ENCODE measurements around the gene CNPY1.

- TF ChIP-seq CTCF (IDR thresholded peaks at IDR 0.05; ENCODE audit: insufficient read depth, low read depth, low read length): no peak
- TF ChIP-seq EZH2 (IDR thresholded peaks at IDR 0.05; ENCODE audit: insufficient read depth, low read length): no peak
Observed at GRCh38 chr7:155567646-155568332, 21.4 kb upstream of the CNPY1 start.
